RWPE2 (cell line): Measurements from ENCODE around the gene CENPB.
A peak's percentile ranks its signal among the peaks of the same experiment; 100 is the strongest.

Experiments used
- ATAC-seq: fragments of 200-7000 bp; cut with Tn5 transposase; 3 replicates; pipeline ENCODE4 v1.9.1; 2021; ENCODE audit warnings: low read depth
- DNase-seq: peaks from one replicate; pipeline ENCODE4 v3.0.0-alpha.2; 2020; ENCODE audit warnings: low spot score
- H3K27ac ChIP-seq: fragments of 450-650 bp; 2 replicates; pipeline ENCODE4 v1.5.1; 2017; ENCODE audit warnings: mild to moderate bottlenecking; ENCODE audit not compliant: poor library complexity, severe bottlenecking
- H3K27me3 ChIP-seq: fragments of 250-450 bp; sonication (Bioruptor Pico); 2 replicates; pipeline ENCODE4 v1.5.1; 2021; ENCODE audit warnings: mild to moderate bottlenecking, moderate library complexity; ENCODE audit not compliant: insufficient read depth, poor library complexity, severe bottlenecking
- H3K36me3 ChIP-seq: fragments of 250-450 bp; sonication (Bioruptor Pico); 2 replicates; pipeline ENCODE4 v1.5.1; 2020; ENCODE audit warnings: low read depth, mild to moderate bottlenecking, moderate library complexity
- H3K4me1 ChIP-seq: fragments of 250-450 bp; sonication (Bioruptor Pico); 2 replicates; pipeline ENCODE4 v1.5.1; 2021; ENCODE audit warnings: mild to moderate bottlenecking, moderate library complexity; ENCODE audit not compliant: insufficient read depth, poor library complexity, severe bottlenecking
- H3K4me3 ChIP-seq: fragments of 250-450 bp; sonication (Bioruptor Pico); 2 replicates; pipeline ENCODE4 v1.5.1; 2021; ENCODE audit warnings: mild to moderate bottlenecking, moderate library complexity; ENCODE audit not compliant: severe bottlenecking
- H3K9me3 ChIP-seq: fragments of 250-450 bp; sonication (Bioruptor Pico); 2 replicates; pipeline ENCODE4 v1.5.1; 2021; ENCODE audit warnings: mild to moderate bottlenecking, moderate library complexity; ENCODE audit not compliant: severe bottlenecking
- CTCF ChIP-seq: fragments of 450-650 bp; IDR thresholded peaks from one replicate; pipeline ENCODE4 v1.5.1; 2017; ENCODE audit warnings: mild to moderate bottlenecking, moderate library complexity; ENCODE audit not compliant: poor library complexity, severe bottlenecking

CENPB gene

GRCh38 chr20:3788685-3789155 lies 2.2 kb upstream of the CENPB start:
- H3K4me1 ChIP-seq = peaks cover 14% of the 10 kb centered on the region
- ATAC-seq = no peak
- H3K36me3 ChIP-seq = peaks cover 10% of the 10 kb centered on the region; the same call in 1 of the 2 replicates
- TF ChIP-seq CTCF = no peak
- no peaks in the 10 kb centered on the region for H3K27me3 ChIP-seq
- H3K4me3 ChIP-seq = no peak overlapping the region
- H3K27ac ChIP-seq = no peak overlapping the region
- H3K9me3 ChIP-seq = no peaks in the 10 kb centered on the region
- DNase-seq = no peak

- no peaks in the 10 kb centered on the region for H3K9me3 ChIP-seq
- H3K36me3 ChIP-seq = peaks cover 10% of the 10 kb centered on the region; the same call in 1 of the 2 replicates
- TF ChIP-seq CTCF = no peak
- ATAC-seq = no peak
- DNase-seq = no peak
- H3K27ac ChIP-seq = peak overlapping the region; percentile 69
- peaks cover 14% of the 10 kb centered on the region for H3K4me1 ChIP-seq
- peak overlapping the region; percentile 53 for H3K4me3 ChIP-seq
- H3K27me3 ChIP-seq = no peaks in the 10 kb centered on the region
These were observed 929 bp upstream of the CENPB start for GRCh38 chr20:3787324-3788014.

GRCh38 chr20:3786126-3786484 lies 435 bp downstream of the CENPB start:
- no peaks in the 10 kb centered on the region for H3K9me3 ChIP-seq
- TF ChIP-seq CTCF = no peak
- peaks cover 10% of the 10 kb centered on the region; the same call in 1 of the 2 replicates for H3K36me3 ChIP-seq
- peak overlapping the region; percentile 69 for H3K27ac ChIP-seq
- peak; percentile 31 for ATAC-seq
- peaks cover 14% of the 10 kb centered on the region for H3K4me1 ChIP-seq
- peak overlapping the region; percentile 53 for H3K4me3 ChIP-seq
- H3K27me3 ChIP-seq = no peaks in the 10 kb centered on the region
- DNase-seq = no peak

- no peak for TF ChIP-seq CTCF
- ATAC-seq (peak; percentile 1; the same call in 1 of the 3 replicates), DNase-seq (no peak)
- no peaks in the 10 kb centered on the region for H3K9me3 ChIP-seq
- no peaks in the 10 kb centered on the region for H3K27me3 ChIP-seq
- peak overlapping the region; percentile 69 for H3K27ac ChIP-seq
- H3K4me1 ChIP-seq = peaks cover 14% of the 10 kb centered on the region
- peak overlapping the region; percentile 53 for H3K4me3 ChIP-seq
- peaks cover 10% of the 10 kb centered on the region; the same call in 1 of the 2 replicates for H3K36me3 ChIP-seq
These were observed 1.1 kb downstream of the CENPB start for GRCh38 chr20:3785240-3786125.
